Endothelial cell of umbilical vein (primary cell): ENCODE measurements around the gene ANKRD50. TPM values are rescaled to one million over a fixed set of nuclear protein-coding genes. Genes with fewer than 3 reads are reported as not detected.

Experiments used
- BruUV-seq: library from RNA; stranded (reverse); fragments of 400-500 nt; replicated peaks from 2 replicates; lab custom pipeline; 2021; lab: Mats Ljungman, UMichigan
- CTCF ChIA-PET: fragments of 300-600, 350-600 bp; sonication (Branson Sonifier 250); formaldehyde crosslinking; loops from one replicate; lab custom pipeline; 2021; ENCODE audit warnings: antibody characterized with exemption, inconsistent platforms; lab: Charles Lee
- POLR2A ChIA-PET: fragments of 300-600, 350-600 bp; sonication (Branson Sonifier 250); formaldehyde crosslinking; loops from one replicate; lab custom pipeline; 2021; ENCODE audit warnings: antibody characterized with exemption, inconsistent platforms; lab: Charles Lee
- DNase-seq: peaks from one replicate; pipeline ENCODE4 v3.0.0-alpha.2; 2011; ENCODE audit warnings: low read depth, low spot score
- FAIRE-seq: peaks from 2 replicates; lab custom pipeline; 2011; peaks lifted over from hg19 to GRCh38; lab: Jason Lieb, UNC
- H2AFZ ChIP-seq: 2 replicates; pipeline ENCODE4 v1.6.0; 2012; ENCODE audit warnings: low read depth, low read length, control low read depth, inconsistent platforms
- H3K27ac ChIP-seq: 2 replicates; pipeline ENCODE4 v1.5.1; 2011; ENCODE audit warnings: low read depth, mild to moderate bottlenecking, control low read depth, low read length, moderate library complexity; ENCODE audit not compliant: insufficient read depth
- H3K27me3 ChIP-seq, 2 experiments: 2 replicates each; pipeline versions ENCODE4 v1.6.0 to v1.6.1; 2011; ENCODE audit warnings: low read length in 2 of 2, mixed read lengths in 1 of 2; ENCODE audit not compliant: control insufficient read depth in 2 of 2, insufficient read depth in 2 of 2
- H3K36me3 ChIP-seq, 2 experiments: 2 replicates in 1 of 2; 3 replicates in 1 of 2; pipeline ENCODE4 v1.5.1; 2011; ENCODE audit warnings: low read length in 2 of 2, mild to moderate bottlenecking in 1 of 2, moderate library complexity in 1 of 2; ENCODE audit not compliant: control insufficient read depth in 2 of 2, insufficient read depth in 2 of 2; ENCODE audit errors: extremely low read depth in 1 of 2
- H3K4me1 ChIP-seq: 3 replicates; pipeline ENCODE4 v1.5.1; 2011; ENCODE audit warnings: mild to moderate bottlenecking, low read length; ENCODE audit not compliant: control insufficient read depth, insufficient read depth; ENCODE audit errors: extremely low read depth
- H3K4me2 ChIP-seq: 2 replicates; pipeline ENCODE4 v1.6.1; 2011; ENCODE audit warnings: low read length, control low read depth, mixed read lengths; ENCODE audit not compliant: insufficient read depth
- H3K4me3 ChIP-seq, 3 experiments: fragments of 200-600 bp in 1 of 3; sonication (generic), shearing (Covaris generic) in 1 of 3; replicated peaks in 1 of 3; 2 replicates each; pipeline ENCODE4 v1.5.1; 2011 to 2016; ENCODE audit warnings: control low read depth in 3 of 3, low read length in 3 of 3, mild to moderate bottlenecking in 2 of 3, inconsistent platforms in 1 of 3, low read depth in 1 of 3, moderate library complexity in 1 of 3; ENCODE audit not compliant: insufficient read depth in 1 of 3
- H3K79me2 ChIP-seq: 2 replicates; pipeline ENCODE4 v1.6.0; 2012; ENCODE audit warnings: low read length, inconsistent platforms; ENCODE audit not compliant: control insufficient read depth, insufficient read depth
- H3K9ac ChIP-seq: replicated peaks from 2 replicates; pipeline ENCODE3; 2011; ENCODE audit warnings: low read length, control low read depth; ENCODE audit not compliant: insufficient read depth; ENCODE audit errors: extremely low read depth
- H3K9me1 ChIP-seq: replicated peaks from 3 replicates; pipeline ENCODE4 v1.6.0; 2011; ENCODE audit warnings: mild to moderate bottlenecking, low read length; ENCODE audit not compliant: control insufficient read depth, insufficient read depth; ENCODE audit errors: extremely low read depth
- H3K9me3 ChIP-seq: replicated peaks from 2 replicates; pipeline ENCODE4 v1.5.1; 2012; ENCODE audit warnings: low read length, inconsistent platforms; ENCODE audit not compliant: control insufficient read depth, insufficient read depth
- H4K20me1 ChIP-seq: replicated peaks from 2 replicates; pipeline ENCODE3; 2011; ENCODE audit warnings: mild to moderate bottlenecking, low read length; ENCODE audit not compliant: control insufficient read depth, insufficient read depth; ENCODE audit errors: extremely low read depth
- CTCF ChIP-seq, 2 donors: IDR thresholded peaks; 1 replicate in 1 of 2; 2 replicates in 1 of 2; pipeline ENCODE4 v1.5.1; 2011; ENCODE audit warnings: low read length in 2 of 2, mild to moderate bottlenecking in 2 of 2, moderate library complexity in 2 of 2, control low read depth in 1 of 2, inconsistent platforms in 1 of 2, low read depth in 1 of 2; ENCODE audit not compliant: insufficient read depth in 1 of 2; ENCODE audit errors: extremely low read depth in 1 of 2
- EZH2 ChIP-seq: IDR thresholded peaks from 2 replicates; pipeline ENCODE4 v1.6.1; 2012; ENCODE audit warnings: borderline replicate concordance, low read depth, mild to moderate bottlenecking, moderate library complexity, low read length, inconsistent platforms; ENCODE audit not compliant: severe bottlenecking
- FOS ChIP-seq: IDR thresholded peaks from 2 replicates; pipeline ENCODE4 v1.6.1; 2011; ENCODE audit warnings: mild to moderate bottlenecking, low read length, moderate library complexity, borderline replicate concordance; ENCODE audit not compliant: insufficient read depth
- GATA2 ChIP-seq: IDR thresholded peaks from 2 replicates; pipeline ENCODE4 v1.7.0; 2011; ENCODE audit warnings: low read depth, mild to moderate bottlenecking, moderate library complexity, mixed read lengths, low read length; ENCODE audit not compliant: insufficient read length, insufficient read depth
- JUN ChIP-seq: IDR thresholded peaks from 2 replicates; pipeline ENCODE4 v1.6.1; 2011; ENCODE audit warnings: borderline replicate concordance, low read depth; ENCODE audit not compliant: insufficient read length, insufficient read depth
- MYC ChIP-seq: IDR thresholded peaks from one replicate; pipeline ENCODE4 v1.6.1; 2011; ENCODE audit warnings: mild to moderate bottlenecking, low read depth, low read length
- POLR2A ChIP-seq: IDR thresholded peaks from 2 replicates; pipeline ENCODE4 v1.6.1; 2012; ENCODE audit warnings: low read depth, mild to moderate bottlenecking, control low read depth, low read length
- POLR2AphosphoS5 ChIP-seq: IDR thresholded peaks from 2 replicates; pipeline ENCODE4 v1.6.1; 2012; ENCODE audit warnings: low read depth, mild to moderate bottlenecking, control low read depth, low read length, moderate library complexity; ENCODE audit not compliant: insufficient read depth
- dilution Hi-C: fragments of 300-500 bp; cut with MboI; formaldehyde crosslinking; loops from one replicate; pipeline ENCODE4 v1.15.0; 2019; ENCODE audit warnings: low sequenced_read_pairs; ENCODE audit not compliant: extremely low pct_ligation_motif_present
- intact Hi-C: fragments of 100-400 bp; cut with micrococcal nuclease; formaldehyde crosslinking; loops from one replicate; pipeline ENCODE4 v1.10.0; 2022
- polyA plus RNA-seq, 4 experiments: library from polyadenylated mRNA; depleted of rRNA in 3 of 4; stranded (reverse) in 3 of 4; unstranded in 1 of 4; fragments of >200 nt; gene quantifications; 2 replicates each; pipeline versions ENCODE4 v1.2.1 to v1.2.3, GENCODE V29; 2011 to 2012; ENCODE audit warnings: missing spikeins in 1 of 4
- total RNA-seq: library from RNA; stranded (reverse); gene quantifications from 2 replicates; pipeline ENCODE4 v1.2.3, GENCODE V29; 2021
- TF ChIP-seq, protein P1 (sequence below): IDR thresholded peaks from 2 replicates; pipeline ENCODE4 v1.6.1; 2011; ENCODE audit not compliant: insufficient read depth, insufficient read length

Gene ANKRD50
- total and polyA plus RNA-seq, 2 donors (not counting 3 experiments of a cell fraction or from before 2014, with no cell fraction given): 24.5 to 63.6 TPM

DNA sequence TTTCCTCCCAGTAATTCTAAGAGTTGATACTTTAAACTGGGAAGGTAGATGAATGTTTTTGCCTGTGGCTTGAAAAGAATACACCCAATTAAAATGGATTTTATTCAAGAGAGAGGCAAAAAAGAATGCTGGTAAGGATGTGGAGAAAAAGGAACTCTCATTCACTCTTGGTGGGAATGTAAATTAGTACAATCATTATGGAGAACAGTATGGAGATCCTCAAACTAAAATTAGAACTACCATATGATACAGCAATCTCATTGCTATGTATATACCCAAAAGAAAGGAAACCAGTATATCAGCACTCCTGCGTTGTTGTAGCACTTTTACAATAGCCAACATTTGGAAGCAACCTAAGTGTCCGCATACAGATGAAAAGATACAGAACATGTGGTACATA, 75.2 kb downstream of the ANKRD50 start:
- TF ChIP-seq CTCF (IDR thresholded peaks at IDR 0.05; ENCODE audit: extremely low read depth in 1 of 2, insufficient read depth in 1 of 2, low read depth in 1 of 2, low read length in 2 of 2): no peak
- TF ChIP-seq EZH2: no peak
- TF ChIP-seq, protein P1, sequence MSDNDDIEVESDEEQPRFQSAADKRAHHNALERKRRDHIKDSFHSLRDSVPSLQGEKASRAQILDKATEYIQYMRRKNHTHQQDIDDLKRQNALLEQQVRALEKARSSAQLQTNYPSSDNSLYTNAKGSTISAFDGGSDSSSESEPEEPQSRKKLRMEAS: no peak
- TF ChIP-seq POLR2A: no peak
- TF ChIP-seq JUN: no peak
- TF ChIP-seq FOS: no peak
- no peak for TF ChIP-seq POLR2AphosphoS5
- TF ChIP-seq GATA2: no peak
- TF ChIP-seq MYC: no peak
- Histone ChIP-seq H3K79me2 (no peaks in the 10 kb centered on the region), H2AFZ (no peak overlapping the region), H4K20me1 (no peaks in the 10 kb centered on the region), H3K36me3 (peaks cover 3 to 5% of the 10 kb centered on the region in 2 experiments), H3K9me3 (no peaks in the 10 kb centered on the region), H3K9ac (no peak overlapping the region), H3K9me1 (no peaks in the 10 kb centered on the region), H3K27me3 (no peaks in the 10 kb centered on the region), H3K4me2 (no peak overlapping the region), H3K4me3 (no peak overlapping the region), H3K27ac (no peak overlapping the region), H3K4me1 (peaks cover 45% of the 10 kb centered on the region)
- DNase-seq (no peak), FAIRE-seq (no peak)
- intact Hi-C loops (no loop called here), dilution Hi-C loops (no loop called here)
- POLR2A ChIA-PET: no interaction called here
- CTCF ChIA-PET: no interaction called here
- no TSS peak for BruUV-seq
